ENCODE measurements around the gene SCUBE1. TPM values are rescaled to one million over a fixed set of nuclear protein-coding genes. Genes with fewer than 3 reads are reported as not detected.

SCUBE1 gene
- total RNA-seq, 4 donors from 2014 or later: 0.38 to 4.0 (median 2.1) TPM

GRCh38 chr22:43310311-43310710 lies 32.9 kb downstream of the SCUBE1 start:
- peaks cover 0 to 51% (median 11%) of the 10 kb centered on the region in 3 donors for H3K4me1 ChIP-seq
- DNase-seq: no peak
- 66 to 80% methylated on average over 2 to 4 of the region's 5 CpGs for WGBS, 2 donors

DNA sequence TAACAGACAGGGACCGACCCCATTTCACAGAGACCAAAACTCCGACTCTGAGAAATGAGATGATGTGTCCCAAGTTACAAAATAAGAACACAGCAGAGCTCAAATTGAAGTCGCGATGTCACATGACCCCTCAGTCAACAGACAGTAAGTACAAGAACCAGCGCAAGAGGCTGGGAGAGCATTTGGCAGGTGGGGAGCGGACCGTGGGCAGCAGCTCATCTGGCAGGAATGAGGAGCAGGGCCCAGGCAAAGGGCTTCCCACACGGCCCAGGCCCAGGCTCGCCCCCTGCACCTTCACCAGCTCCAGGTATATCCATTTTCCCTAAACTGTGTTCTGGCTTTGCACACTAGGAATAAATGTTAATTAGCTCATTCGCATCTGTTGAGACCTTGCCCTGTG lies 34.3 kb downstream of the SCUBE1 start:
- no peak for DNase-seq
- no peak for TF ChIP-seq POLR2A (IDR thresholded peaks at IDR 0.05)
- TF ChIP-seq, protein P1, sequence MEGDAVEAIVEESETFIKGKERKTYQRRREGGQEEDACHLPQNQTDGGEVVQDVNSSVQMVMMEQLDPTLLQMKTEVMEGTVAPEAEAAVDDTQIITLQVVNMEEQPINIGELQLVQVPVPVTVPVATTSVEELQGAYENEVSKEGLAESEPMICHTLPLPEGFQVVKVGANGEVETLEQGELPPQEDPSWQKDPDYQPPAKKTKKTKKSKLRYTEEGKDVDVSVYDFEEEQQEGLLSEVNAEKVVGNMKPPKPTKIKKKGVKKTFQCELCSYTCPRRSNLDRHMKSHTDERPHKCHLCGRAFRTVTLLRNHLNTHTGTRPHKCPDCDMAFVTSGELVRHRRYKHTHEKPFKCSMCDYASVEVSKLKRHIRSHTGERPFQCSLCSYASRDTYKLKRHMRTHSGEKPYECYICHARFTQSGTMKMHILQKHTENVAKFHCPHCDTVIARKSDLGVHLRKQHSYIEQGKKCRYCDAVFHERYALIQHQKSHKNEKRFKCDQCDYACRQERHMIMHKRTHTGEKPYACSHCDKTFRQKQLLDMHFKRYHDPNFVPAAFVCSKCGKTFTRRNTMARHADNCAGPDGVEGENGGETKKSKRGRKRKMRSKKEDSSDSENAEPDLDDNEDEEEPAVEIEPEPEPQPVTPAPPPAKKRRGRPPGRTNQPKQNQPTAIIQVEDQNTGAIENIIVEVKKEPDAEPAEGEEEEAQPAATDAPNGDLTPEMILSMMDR (IDR thresholded peaks at IDR 0.05): no peak
- H3K4me1 ChIP-seq: peaks cover 0 to 52% (median 7%) of the 10 kb centered on the region in 3 donors
- WGBS, 2 donors: 72 to 74% methylated on average over 5 to 8 of the region's 10 CpGs
- H3K27ac ChIP-seq: peak overlapping the region in 3 of 4 donors; percentile 22 to 75 (median 60)
- intact Hi-C loops (cut with DNase I): no loop called here
- H3K27me3 ChIP-seq: peaks cover 0 to 7% (median 0%) of the 10 kb centered on the region in 4 donors
- no peak overlapping the region for H3K4me3 ChIP-seq
- no peaks in the 10 kb centered on the region for H3K36me3 ChIP-seq
- H3K9me3 ChIP-seq: no peaks in the 10 kb centered on the region

More at GRCh38 chr22:43310311-43310710, 32.9 kb downstream of the SCUBE1 start:
- Histone ChIP-seq H3K9me3 (no peaks in the 10 kb centered on the region), H3K4me3 (no peak overlapping the region), H3K27ac (no peak overlapping the region), H3K36me3 (no peaks in the 10 kb centered on the region), H3K27me3 (peaks cover 0 to 4% (median 0%) of the 10 kb centered on the region in 4 donors)
- intact Hi-C loops (cut with DNase I): no loop called here
- TF ChIP-seq POLR2A (IDR thresholded peaks at IDR 0.05): no peak
- TF ChIP-seq, protein P1 (IDR thresholded peaks at IDR 0.05): no peak

- H3K4me3 ChIP-seq: no peak overlapping the region
- H3K27me3 ChIP-seq: peaks cover 0 to 7% (median 0%) of the 10 kb centered on the region in 4 donors
- H3K4me1 ChIP-seq: peaks cover 0 to 52% (median 5%) of the 10 kb centered on the region in 3 donors
- intact Hi-C loops (cut with DNase I): no loop called here
- H3K27ac ChIP-seq: peak overlapping the region in 3 of 4 donors; percentile 22 to 75 (median 60)
- TF ChIP-seq POLR2A (IDR thresholded peaks at IDR 0.05): no peak
- TF ChIP-seq, protein P1 (IDR thresholded peaks at IDR 0.05): no peak
- WGBS, 2 donors: 31 to 56% methylated on average over 8 to 14 of the region's 21 CpGs
- H3K9me3 ChIP-seq: no peaks in the 10 kb centered on the region
- no peak for DNase-seq
- H3K36me3 ChIP-seq: no peaks in the 10 kb centered on the region
Measured at GRCh38 chr22:43308060-43308830, 34.9 kb downstream of the SCUBE1 start.

DNA sequence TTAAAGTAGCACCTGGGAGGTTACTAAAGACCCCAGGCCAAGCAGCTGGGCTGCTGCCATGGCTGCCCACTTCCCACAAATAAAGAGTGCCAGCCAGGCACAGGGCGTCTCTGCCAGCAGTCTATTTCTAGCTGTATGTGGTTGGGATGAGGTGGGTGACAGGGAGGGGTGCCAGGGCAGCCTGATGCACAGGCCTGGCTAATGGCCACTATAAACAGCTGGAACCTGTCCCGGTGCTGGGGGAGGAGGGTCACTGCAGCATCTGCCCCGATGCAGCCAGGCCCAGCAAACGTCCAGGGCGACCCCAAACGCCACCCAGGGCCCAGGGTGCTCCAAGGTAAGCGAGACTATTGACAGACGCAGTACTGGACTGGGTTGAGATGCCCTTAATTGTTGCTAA lies 37.4 kb downstream of the SCUBE1 start:
- TF ChIP-seq, protein P1 (IDR thresholded peaks at IDR 0.05): no peak
- TF ChIP-seq POLR2A (IDR thresholded peaks at IDR 0.05): no peak
- no peak for DNase-seq
- Histone ChIP-seq H3K36me3 (no peaks in the 10 kb centered on the region), H3K27me3 (peaks cover 0 to 7% (median 0%) of the 10 kb centered on the region in 4 donors), H3K9me3 (no peaks in the 10 kb centered on the region), H3K4me1 (peaks cover 0 to 53% (median 0%) of the 10 kb centered on the region in 3 donors), H3K4me3 (no peak overlapping the region), H3K27ac (peak overlapping the region in 2 of 4 donors; percentile 61 to 65)
- 52 to 59% methylated on average over 5 to 8 of the region's 8 CpGs for WGBS, 2 donors
- intact Hi-C loops (cut with DNase I): no loop called here

- H3K4me3 ChIP-seq: no peak overlapping the region
- peaks cover 0 to 7% (median 0%) of the 10 kb centered on the region in 4 donors for H3K27me3 ChIP-seq
- 66 to 70% methylated on average over 12 to 15 of the region's 18 CpGs for WGBS, 2 donors
- H3K27ac ChIP-seq: peak overlapping the region in 2 of 4 donors; percentile 61 to 65
- TF ChIP-seq, protein P1 (IDR thresholded peaks at IDR 0.05): no peak
- TF ChIP-seq POLR2A (IDR thresholded peaks at IDR 0.05): no peak
- no peaks in the 10 kb centered on the region for H3K36me3 ChIP-seq
- peaks cover 0 to 56% (median 0%) of the 10 kb centered on the region in 3 donors for H3K4me1 ChIP-seq
- intact Hi-C loops (cut with DNase I): no loop called here
- DNase-seq: no peak
- H3K9me3 ChIP-seq: no peaks in the 10 kb centered on the region
Measured at GRCh38 chr22:43304831-43305590, 38.2 kb downstream of the SCUBE1 start.

All from esophagus squamous epithelium (tissue), 5 donors.